Gastroesophageal sphincter (tissue), 4 donors: ENCODE results near the gene COPB1. TPM values are rescaled to one million over a fixed set of nuclear protein-coding genes. Genes with fewer than 3 reads are reported as not detected.
A peak's percentile ranks its signal among the peaks of the same experiment; 100 is the strongest.

ENCODE experiments used
- ATAC-seq: fragments of 150-250 bp; one replicate; pipeline ENCODE4 v1.9.1; 2016; ENCODE audit warnings: mild to moderate bottlenecking, moderate library complexity
- H3K27ac ChIP-seq, 4 donors: fragments of 200-600 bp; sonication (generic) in 3 of 4; 1 replicate in 3 of 4; 2 replicates in 1 of 4; pipeline ENCODE4 v1.5.1; 2016 to 2019
- H3K27me3 ChIP-seq: fragments of 200-600 bp; sonication (generic); one replicate; pipeline ENCODE4 v1.5.1; 2019
- H3K36me3 ChIP-seq, 2 donors: fragments of 200-600 bp; sonication (generic); one replicate each; pipeline ENCODE4 v1.5.1; 2019; ENCODE audit warnings: control low read depth in 1 of 2
- H3K4me1 ChIP-seq, 3 donors: fragments of 200-600 bp; sonication (generic); 1 replicate in 2 of 3; 2 replicates in 1 of 3; pipeline ENCODE4 v1.5.1; 2016 to 2019; ENCODE audit warnings: control low read depth in 2 of 3
- H3K4me3 ChIP-seq, 2 donors: fragments of 200-600 bp; sonication (generic); one replicate each; pipeline ENCODE4 v1.5.1; 2019; ENCODE audit warnings: mild to moderate bottlenecking in 1 of 2, moderate library complexity in 1 of 2
- H3K9me3 ChIP-seq, 3 donors: fragments of 200-600 bp; sonication (generic); one replicate each; pipeline ENCODE4 v1.5.1; 2017 to 2019; ENCODE audit warnings: control low read depth in 2 of 3
- CTCF ChIP-seq, 4 experiments: fragments of 200-600 bp in 2 of 4; fragments of 450-650 bp in 2 of 4; sonication (generic) in 1 of 4; IDR thresholded peaks; one replicate each; pipeline ENCODE4 v1.5.1; 2017 to 2019; ENCODE audit warnings: antibody characterized with exemption in 4 of 4, mild to moderate bottlenecking in 2 of 4, moderate library complexity in 2 of 4
- EP300 ChIP-seq: sonication (generic); formaldehyde crosslinking; IDR thresholded peaks from one replicate; pipeline ENCODE4 v1.6.1; 2017; ENCODE audit warnings: antibody characterized with exemption, mild to moderate bottlenecking
- POLR2A ChIP-seq, 2 donors: fragments of 450-650 bp; IDR thresholded peaks; one replicate each; pipeline ENCODE4 v1.6.1; 2017; ENCODE audit warnings: antibody characterized with exemption in 2 of 2, mild to moderate bottlenecking in 2 of 2, moderate library complexity in 1 of 2
- POLR2AphosphoS5 ChIP-seq: sonication (generic); formaldehyde crosslinking; IDR thresholded peaks from one replicate; pipeline ENCODE4 v1.6.1; 2017; ENCODE audit warnings: antibody characterized with exemption
- WGBS, 2 donors: methylation state at CpG; one replicate each; pipeline ENCODE4 v1.1.5; 2018; ENCODE audit warnings: low coverage in 1 of 2; 5-methylcytosine and 5-hydroxymethylcytosine counted together
- total RNA-seq, 4 donors: library from RNA; depleted of rRNA; stranded (reverse); fragments of >200 nt; gene quantifications; one replicate each; pipeline ENCODE4 v1.1.0, GENCODE V29; 2016

COPB1 gene
- total RNA-seq, 4 donors from 2014 or later, result 74.5 to 130 (median 101) TPM

DNA sequence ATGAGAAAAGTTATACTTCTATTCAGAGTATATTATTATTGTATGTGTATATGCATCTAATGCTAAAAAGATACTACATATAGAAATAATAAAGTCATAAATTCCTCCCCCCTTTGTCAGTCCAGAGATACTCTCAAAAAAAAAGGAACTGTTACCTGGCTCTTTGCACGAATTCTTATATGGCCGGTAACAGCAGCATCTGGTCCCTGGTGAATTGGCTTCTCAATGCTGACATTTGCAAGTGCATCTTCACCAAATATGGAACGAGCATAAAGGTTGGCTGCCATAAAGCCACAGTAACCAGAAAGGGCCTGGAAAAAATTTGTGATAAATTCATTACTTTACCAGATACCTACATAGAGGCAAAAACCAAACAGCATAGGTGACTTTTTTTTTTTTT lies 41.2 kb downstream of the COPB1 start:
- H3K27me3 ChIP-seq, result no peaks in the 10 kb centered on the region
- H3K27ac ChIP-seq, result no peak overlapping the region
- TF ChIP-seq CTCF (IDR thresholded peaks at IDR 0.05) (no peak), POLR2A (IDR thresholded peaks at IDR 0.05) (no peak), POLR2AphosphoS5 (no peak), EP300 (no peak)
- H3K9me3 ChIP-seq, result no peaks in the 10 kb centered on the region
- no peak overlapping the region for H3K4me3 ChIP-seq
- peaks cover 0 to 11% (median 0%) of the 10 kb centered on the region in 3 donors for H3K4me1 ChIP-seq
- 85 to 96% methylated on average over 3 of the region's 3 CpGs for WGBS, 2 donors
- peaks cover 3 to 77% of the 10 kb centered on the region in 2 donors for H3K36me3 ChIP-seq
- no peak for ATAC-seq

DNA sequence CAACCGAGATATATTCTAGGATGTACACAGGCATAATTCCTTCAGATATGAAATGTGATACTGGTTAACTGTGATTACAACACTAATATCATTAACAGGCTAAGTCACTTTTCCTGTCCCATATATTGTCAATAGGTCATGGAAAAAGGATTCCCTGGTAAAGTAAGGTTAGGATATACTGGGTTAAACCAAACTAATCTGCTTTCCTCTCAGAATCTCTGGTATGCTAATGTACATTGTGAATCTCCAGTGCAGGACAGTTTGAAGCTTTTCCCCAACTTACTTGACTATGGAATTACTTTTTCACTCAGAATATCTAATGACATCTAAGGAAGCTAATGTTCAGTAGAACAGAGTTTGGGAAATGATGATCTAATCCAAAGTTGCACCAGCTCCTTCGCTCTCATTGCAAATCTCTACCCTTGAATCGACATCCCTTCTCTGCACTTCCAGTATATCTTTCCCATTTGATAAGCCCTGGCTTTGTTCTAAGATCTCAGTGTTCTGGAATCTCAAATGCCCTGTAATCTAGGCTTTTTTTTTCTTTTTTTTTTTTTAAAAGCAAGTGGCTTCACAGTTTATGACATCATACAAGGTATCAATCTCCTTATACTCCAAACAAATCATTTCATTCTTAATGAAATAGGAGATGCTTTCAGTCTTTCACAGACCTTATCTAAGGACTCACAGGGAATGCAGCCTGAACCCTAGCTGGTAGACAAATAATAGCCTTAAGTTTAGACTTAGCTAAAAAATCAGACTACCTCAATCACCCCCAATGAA lies 43.8 kb downstream of the COPB1 start:
- ATAC-seq, result no peak
- peak overlapping the region in 1 of 4 donors; percentile 48 for H3K27ac ChIP-seq
- peaks cover 0 to 75% of the 10 kb centered on the region in 2 donors for H3K36me3 ChIP-seq
- whole genome bisulfite sequencing, 2 donors, result 82% methylated on average over 3 of the region's 3 CpGs
- no peaks in the 10 kb centered on the region for H3K27me3 ChIP-seq
- H3K4me3 ChIP-seq, result no peak overlapping the region
- TF ChIP-seq EP300, result no peak
- no peak for TF ChIP-seq CTCF (IDR thresholded peaks at IDR 0.05)
- TF ChIP-seq POLR2AphosphoS5, result no peak
- TF ChIP-seq POLR2A (IDR thresholded peaks at IDR 0.05), result no peak
- no peaks in the 10 kb centered on the region for H3K9me3 ChIP-seq
- H3K4me1 ChIP-seq, result peaks cover 0 to 11% (median 0%) of the 10 kb centered on the region in 3 donors

DNA sequence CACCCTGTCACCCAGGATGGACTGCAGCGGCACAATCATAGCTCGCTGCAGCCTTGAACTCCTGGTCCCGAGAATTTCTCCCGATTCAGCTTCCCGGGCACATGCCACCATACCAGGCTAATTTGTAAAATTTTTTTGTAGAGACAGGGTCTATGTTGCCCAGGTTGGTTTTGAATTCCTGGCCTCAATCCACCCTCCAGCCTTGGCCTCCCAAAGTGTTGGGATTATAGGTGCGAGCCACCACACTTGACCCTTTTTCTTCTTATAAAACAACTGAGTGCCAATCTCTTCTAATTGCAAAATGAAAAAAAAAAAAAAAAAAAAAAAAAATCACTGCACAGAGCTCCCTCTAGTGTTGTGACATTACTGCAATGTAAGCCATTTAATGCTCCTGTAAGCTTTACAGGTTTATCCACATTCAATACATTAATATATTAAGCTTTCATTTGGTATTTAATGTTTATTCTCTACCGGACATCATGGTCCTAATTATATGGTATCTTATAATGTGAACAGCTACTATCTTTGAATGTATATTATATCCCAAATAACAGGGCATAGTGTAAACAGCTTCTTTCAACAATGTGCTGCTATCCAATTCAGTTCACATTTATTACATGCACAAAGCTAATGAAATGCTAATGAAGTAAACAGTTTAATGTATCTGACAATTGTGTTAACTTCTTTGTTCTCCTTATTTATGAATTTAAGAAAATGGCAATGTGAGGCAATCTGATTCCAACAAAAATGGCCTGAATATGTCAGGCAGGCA lies 44.6 kb downstream of the COPB1 start:
- Histone ChIP-seq H3K4me1 (peaks cover 0 to 11% (median 0%) of the 10 kb centered on the region in 3 donors), H3K4me3 (no peak overlapping the region), H3K27ac (peak overlapping the region in 2 of 4 donors; percentile 37 to 48), H3K27me3 (no peaks in the 10 kb centered on the region), H3K36me3 (peaks cover 0 to 72% of the 10 kb centered on the region in 2 donors), H3K9me3 (no peaks in the 10 kb centered on the region)
- no peak for ATAC-seq
- 52 to 63% methylated on average over 6 to 7 of the region's 7 CpGs for WGBS, 2 donors
- no peak for TF ChIP-seq EP300
- TF ChIP-seq CTCF (IDR thresholded peaks at IDR 0.05), result peak; percentile 42 to 64 (median 50)

- Histone ChIP-seq H3K9me3 (no peaks in the 10 kb centered on the region), H3K27ac (no peak overlapping the region), H3K27me3 (no peaks in the 10 kb centered on the region), H3K36me3 (peaks cover 0 to 39% of the 10 kb centered on the region in 2 donors), H3K4me3 (no peak overlapping the region), H3K4me1 (peaks cover 0 to 11% (median 0%) of the 10 kb centered on the region in 3 donors)
- TF ChIP-seq EP300 (no peak), POLR2AphosphoS5 (no peak), CTCF (IDR thresholded peaks at IDR 0.05) (no peak), POLR2A (IDR thresholded peaks at IDR 0.05) (no peak)
- no peak for ATAC-seq
- 57 to 100% methylated on average over 1 of the region's 1 CpG for WGBS, 2 donors
These were observed 47.8 kb downstream of the COPB1 start for GRCh38 chr11:14451825-14452224.
